CD4-positive, alpha-beta T cell treated with Interferon gamma for 1 hour (primary cell): ENCODE measurements around the gene ZNF692.
"Not testable (repeated sequence)": the region's sequence is repeated elsewhere in the genome, so short reads cannot be mapped to it uniquely, and the experiment has no call there.

Source experiments
- DNase-seq: peaks from one replicate; pipeline ENCODE4 v3.0.0-alpha.2; 2020

Gene ZNF692

DNA sequence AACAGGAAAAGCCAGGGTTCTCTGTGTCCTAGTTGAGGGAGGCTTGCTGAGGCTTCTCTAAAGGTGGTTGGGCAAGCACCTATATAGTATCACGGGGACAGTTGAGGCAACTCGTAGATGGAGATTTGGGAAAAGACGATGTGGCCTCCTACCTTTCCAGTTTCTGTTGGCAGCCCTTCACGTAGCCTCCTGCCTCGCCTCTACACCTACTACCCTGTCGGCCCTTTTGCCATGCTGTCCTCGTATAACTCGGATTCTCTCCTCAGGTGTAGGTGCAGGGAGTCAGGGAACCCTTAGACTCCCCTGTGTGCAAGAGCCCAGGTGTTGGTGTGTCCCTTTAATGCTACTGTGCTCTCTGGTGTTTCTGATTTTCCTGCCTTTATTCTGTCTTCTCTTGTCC is 10.3 kb downstream of the ZNF692 start:
- DNase-seq: no peak

DNA sequence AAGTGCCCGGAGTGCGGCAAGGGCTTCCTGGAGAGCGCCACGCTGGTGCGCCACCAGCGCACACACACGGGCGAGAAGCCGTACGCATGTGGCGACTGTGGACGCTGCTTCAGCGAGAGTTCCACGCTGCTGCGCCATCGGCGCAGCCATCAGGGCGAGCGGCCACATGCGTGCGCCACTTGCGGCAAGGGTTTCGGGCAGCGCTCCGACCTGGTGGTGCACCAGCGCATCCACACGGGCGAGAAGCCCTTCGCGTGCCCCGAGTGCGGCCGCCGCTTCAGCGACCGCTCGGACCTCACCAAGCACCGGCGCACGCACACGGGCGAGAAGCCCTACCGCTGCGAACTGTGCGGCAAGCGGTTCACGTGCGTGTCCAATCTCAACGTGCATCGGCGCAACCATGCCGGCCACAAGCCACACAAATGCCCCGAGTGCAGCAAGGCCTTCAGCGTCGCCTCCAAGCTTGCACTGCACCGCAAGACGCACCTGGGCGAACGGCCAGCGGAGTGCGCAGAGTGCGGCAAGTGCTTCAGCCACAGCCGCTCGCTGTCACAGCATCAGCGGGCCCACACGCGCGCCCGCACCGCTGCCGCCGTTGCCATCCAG is 10.8 kb downstream of the ZNF692 start:
- no peak for DNase-seq

DNA sequence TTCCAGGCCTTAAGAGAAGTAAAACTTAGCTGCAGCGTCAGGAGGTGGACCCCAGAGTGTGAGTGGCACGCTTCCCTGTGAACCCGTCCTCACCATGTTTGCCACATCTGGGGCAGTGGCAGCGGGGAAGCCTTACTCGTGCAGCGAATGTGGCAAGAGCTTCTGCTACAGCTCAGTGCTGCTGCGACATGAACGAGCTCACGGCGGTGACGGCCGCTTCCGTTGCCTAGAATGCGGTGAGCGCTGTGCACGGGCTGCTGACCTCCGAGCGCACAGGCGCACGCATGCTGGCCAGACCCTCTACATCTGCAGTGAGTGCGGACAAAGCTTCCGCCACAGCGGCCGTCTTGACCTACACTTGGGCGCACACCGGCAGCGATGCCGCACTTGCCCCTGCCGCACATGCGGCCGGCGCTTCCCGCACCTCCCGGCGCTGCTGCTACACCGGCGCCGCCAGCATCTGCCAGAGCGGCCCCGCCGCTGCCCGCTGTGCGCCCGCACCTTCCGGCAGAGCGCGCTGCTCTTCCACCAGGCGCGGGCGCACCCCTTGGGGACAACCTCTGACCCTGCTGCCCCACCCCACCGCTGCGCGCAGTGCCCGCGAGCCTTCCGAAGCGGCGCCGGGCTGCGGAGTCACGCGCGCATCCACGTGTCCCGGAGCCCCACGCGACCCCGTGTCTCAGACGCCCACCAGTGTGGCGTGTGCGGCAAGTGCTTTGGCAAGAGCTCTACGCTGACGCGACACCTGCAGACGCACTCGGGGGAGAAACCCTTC is 11.5 kb downstream of the ZNF692 start:
- no peak for DNase-seq

DNA sequence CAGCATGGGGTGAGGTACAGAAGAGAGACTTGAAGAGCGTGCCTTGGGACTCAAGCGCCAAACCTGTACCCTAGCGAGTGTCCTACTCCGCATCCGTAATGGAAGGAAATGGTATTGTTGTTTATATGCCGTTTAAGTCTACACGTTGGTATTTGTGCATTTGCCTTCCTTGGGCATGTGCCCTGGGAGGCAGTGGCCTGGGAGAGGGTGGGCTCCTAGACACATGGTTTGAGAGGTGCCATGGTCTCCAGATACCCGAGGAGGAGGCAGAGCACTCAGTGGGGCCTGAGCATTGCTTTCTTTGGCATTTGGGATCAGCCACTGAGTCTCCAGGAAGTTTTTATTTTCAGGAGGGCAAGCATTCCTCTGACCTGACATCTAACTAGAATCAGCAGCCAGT is 14.4 kb downstream of the ZNF692 start:
- no peak for DNase-seq

DNA sequence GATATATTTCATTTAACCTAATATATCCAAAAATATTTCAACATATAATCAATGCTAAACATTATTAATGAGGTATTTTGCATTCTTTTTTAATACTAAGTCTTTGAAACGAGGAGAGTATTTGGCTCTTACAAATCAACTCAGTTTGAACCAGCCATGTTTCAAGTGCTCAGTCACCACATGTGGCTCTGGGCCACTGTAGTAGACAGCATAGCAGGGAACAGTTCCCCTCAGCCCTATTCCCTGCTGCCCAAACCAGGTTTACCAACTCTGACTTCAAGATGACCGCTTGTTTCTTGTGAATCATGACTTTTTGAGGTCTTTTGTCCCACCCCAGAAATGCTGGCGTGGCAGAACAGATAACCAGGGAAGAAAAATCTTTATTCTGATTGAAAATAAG is 15.2 kb downstream of the ZNF692 start:
- no peak for DNase-seq

DNA sequence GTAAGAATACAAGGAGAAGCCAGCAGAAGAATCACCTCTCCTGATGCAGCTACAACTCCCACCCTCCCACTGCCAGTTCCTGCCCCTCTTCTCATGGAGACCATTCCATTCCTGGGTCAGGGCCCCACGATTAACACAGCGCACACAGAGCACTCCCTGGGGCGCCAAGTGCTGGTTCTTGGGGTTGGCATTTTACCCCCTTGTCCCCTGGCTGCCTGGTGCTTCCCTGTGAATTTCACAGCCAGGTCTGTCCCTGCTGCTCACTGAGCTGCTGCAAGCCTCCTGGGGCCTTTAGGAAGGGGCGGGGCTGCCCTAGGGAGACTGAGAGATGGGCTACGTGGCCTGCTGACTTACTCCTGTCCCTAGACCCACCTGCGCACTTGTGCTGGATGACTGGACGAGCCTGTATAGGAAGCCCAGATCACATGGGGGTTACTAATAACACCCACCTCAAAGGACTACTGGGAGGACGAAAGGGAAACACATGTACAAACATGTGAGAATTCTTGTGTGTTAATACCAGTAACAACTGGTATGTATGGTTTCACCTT is 16.0 kb downstream of the ZNF692 start:
- DNase-seq: no peak

DNA sequence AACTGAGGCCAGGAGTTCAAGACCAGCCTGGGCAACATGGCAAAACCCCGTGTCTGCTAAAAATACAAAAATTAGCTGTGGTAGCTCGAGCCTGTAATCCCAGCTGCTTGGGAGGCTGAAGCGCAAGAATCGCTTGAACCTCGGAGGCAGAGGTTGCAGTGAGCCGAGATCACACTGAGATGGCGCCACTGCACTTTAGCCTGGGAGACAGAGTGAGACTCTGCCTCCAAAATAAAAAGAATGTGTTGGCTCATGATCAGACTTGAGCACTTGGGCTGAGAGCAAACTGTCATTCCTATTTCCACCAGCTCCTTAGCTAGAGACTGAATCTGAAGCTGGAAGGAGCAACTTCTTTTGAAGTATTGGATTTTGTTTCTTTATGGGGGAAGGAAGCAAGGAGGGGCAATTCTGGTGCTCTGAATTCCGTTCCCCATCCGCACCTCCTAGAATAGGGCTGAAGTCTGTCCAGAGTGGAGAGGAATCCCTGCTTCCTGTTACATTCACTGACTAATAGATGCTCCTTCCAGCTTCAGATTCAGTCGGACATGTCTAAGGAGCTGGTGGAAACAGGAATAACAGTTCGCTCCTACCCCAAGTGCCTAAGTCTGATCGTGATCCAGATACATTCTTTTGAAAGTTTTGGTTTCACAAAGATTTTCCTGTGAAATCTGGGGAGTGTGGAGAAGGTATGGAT is 17.0 kb downstream of the ZNF692 start:
- peak; percentile 45 for DNase-seq

DNA sequence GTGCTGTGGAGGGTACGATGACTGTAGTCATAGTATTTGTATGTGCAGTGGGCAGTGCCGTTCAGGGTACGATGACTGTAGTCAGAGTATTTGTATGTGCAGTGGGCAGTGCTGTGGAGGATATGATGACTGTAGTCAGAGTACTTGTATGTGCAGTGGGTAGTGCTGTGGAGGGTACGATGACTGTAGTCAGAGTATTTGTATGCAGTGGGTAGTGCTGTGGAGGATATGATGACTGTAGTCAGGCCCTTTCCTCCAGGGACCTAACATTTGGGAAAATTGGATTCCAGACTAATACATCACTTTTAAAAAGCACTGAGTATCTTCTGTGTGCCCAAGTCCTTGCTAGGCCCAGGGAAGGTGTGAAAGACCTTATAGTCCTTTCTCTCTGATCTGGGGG is 17.9 kb downstream of the ZNF692 start:
- DNase-seq: no peak

DNA sequence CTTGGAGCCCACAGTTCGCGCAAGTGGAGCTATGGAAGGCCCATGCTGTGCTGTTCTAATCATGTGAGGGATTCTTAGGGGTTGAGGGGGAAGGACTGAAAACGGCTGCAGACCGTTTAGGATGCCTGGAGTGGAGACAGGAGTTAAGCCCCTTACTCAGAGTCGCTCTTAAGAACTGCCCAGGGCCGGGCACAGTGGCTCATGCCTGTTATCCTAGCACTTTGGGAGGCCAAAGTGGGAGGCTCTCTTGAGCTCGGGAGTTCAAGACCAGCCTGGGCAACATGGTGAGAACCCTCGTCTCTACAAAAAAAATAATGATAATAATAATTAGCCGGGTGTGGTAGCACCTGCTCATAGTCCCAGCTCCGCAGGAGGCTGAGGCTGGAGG is 19.7 kb downstream of the ZNF692 start:
- DNase-seq: no peak

DNA sequence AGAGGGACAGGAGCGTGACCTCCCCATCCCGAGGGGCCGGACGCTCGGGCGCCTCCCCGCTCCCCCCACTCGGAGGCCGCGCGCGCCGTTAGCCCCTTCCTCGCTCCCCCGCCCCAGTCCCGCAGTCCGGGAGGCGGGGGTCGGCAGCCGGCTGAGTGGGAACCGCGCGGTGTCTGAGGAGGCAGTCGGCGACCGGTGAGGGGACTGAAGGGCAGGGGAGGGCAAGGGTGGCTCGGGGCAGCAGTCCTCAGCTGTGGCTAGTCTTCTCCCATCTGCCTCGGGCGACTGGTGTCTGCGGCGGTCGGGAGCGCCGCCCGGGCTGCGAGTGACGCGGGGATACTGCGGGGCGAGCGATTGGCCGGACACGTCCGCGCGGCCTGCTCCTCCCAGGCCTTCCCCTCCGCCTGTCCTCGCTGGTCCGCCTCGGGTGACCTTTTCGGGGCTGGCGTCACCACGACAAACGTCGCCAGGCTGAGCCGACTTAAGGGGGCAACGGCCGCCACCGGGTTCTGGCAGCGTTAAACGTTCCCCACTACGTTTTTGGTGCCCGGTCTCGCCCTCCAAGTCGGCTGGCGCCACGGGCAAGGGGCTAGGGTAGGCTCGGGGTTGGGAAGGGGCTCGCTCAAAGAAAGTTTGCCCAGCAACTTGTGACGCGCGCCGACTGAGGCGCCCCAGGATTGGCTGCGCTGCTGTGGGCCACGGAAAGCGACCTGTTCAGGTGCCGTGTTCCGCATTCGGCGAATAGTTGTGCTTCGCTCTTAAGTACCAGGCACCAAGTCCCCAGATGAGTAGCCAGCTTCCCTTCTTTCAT is 20.3 kb downstream of the ZNF692 start:
- DNase-seq: peak; percentile 90

DNA sequence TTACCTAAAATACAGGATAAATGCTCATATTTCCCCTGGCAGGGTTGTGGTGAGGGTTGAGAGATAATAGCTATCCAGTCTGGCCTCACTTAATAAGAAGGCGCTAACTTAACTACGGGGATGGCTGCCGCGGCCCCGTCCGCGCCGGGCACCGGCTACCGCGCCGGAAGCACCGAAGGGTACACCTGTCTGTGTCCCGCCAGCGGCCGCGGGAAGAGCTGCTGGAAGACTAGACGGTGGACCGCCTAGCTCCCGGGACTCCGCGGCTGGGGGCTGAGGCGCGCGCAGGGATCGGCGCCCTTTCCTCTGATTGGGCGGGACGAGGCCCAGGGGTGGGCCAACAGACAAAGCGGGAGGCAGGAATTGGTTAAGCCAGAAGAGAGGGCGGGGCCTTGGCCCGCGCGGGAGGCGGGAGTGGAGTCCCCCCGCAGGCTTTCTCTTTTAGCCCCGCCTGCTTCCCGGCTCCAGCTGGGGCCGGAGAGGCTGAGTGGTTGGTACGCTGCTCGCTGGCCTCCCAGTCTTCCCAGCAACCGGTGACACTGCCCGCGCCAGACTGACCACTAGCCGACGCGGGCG is 21.0 kb downstream of the ZNF692 start, which contains the start of gene ZNF672:
ZNF672 (plus strand) TSS at position 444 of the 576 bp plus-strand sequence. CDS start 9,051 bp downstream, outside the sequence.
- DNase-seq: peak; percentile 95

DNA sequence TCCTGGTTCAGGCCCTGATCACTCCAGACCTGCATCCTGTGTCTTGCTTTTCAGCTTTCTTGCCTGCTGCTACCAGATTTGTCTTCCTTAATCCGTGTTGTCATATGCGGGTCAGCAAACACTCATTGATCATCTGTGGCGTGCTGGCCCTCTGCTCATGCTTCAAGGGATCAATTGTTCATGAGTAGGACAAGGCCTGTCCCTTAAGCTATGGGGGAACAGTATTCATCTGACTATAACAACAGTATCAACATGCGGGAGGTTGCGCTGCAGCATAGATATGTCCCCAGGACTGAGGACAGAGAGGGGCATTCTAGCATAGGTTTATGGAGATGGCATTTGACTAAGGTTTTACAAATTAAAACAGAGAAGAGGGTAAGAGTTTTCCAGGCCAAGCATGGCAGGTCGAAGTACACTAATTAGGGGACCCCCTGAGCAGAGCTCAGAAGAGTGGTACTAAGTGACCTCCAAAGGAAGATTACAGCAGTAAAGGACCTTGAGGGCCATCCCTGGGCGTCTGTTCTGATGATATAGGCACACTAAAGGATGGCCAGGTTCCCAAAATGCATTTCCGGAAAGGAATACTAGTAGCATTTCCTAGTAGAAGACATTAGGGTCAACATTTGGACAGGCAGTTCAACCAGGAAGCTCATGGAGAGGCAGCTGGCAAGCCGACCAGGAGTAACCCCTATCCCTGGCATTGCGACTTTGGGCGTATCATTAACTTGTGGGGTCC is 21.7 kb downstream of the ZNF692 start:
- no peak for DNase-seq

DNA sequence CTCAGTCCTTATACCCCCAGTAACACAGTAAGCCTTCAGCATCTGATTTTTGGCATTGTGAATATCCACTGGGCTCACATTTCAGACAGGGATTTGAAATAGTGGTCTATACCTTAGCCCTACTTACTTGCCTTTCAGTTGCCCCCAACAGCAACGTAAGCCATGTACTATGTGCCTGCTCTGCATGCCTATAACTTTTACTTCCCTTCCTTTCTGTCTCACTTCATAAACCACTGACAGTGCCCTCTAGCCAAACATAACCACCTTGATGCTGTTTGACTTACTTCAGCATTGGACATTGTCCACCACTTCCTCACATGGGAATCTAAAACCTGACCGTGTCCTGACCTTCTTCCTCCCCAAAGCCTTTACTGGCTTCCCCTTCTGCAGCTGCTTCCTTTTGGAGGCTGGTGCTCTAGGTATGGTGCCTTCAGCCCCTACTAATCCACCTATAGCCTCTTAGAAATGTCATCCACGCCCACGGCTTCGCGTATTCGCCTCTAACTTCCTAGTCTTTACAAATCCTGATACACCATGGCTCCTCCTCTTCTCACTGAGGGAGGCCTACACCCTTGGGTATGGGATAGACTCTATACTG is 24.4 kb downstream of the ZNF692 start:
- no peak for DNase-seq

DNA sequence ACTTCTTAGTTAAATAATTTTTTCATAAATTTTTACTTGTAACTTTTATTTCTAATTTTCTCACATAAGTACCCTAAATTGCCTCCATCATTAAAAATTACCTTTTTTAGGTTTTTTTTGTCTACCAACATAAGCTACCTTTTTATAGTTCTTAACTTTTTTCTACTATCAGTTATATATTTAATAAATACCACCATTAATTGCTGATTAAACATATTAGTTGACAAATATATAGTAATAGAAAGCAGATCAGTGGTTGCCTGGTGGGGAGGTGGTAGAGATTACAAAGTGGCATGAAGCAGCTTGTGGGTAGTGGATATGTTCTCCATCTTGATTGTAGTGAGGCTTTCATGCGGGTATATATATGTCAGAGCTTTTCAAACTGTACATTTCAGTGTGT is 27.0 kb downstream of the ZNF692 start:
- no peak for DNase-seq

DNA sequence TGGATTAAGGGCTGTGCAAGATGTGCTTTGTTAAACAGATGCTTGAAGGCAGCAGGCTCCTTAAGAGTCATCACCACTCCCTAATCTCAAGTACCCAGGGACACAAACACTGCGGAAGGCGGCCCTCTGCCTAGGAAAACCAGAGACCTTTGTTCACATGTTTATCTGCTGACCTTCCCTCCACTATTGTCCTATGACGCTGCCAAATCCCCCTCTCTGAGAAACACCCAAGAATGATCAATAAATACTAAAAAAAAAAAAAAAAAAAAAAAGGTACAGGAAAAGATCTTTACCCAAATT is 28.2 kb downstream of the ZNF692 start:
- DNase-seq: not testable (repeated sequence)

DNA sequence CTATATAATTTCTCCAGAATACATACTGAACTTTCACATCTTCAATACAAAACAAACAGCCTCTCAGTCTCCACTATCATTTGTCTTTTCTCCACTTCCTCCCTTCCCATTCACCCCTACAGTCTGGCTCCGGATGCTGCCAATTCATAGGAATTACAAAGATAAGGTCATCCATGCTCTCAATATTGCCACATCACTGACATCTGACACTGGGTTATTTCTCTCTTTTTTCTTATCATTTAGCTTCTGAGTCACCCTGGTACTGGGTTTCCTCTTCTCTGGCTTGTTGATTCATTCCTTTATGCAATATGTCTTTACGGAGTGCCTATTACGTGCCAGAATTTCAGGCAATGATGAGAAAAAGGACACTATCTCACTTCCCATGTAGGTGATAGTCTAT is 30.0 kb downstream of the ZNF692 start:
- DNase-seq: no peak

DNA sequence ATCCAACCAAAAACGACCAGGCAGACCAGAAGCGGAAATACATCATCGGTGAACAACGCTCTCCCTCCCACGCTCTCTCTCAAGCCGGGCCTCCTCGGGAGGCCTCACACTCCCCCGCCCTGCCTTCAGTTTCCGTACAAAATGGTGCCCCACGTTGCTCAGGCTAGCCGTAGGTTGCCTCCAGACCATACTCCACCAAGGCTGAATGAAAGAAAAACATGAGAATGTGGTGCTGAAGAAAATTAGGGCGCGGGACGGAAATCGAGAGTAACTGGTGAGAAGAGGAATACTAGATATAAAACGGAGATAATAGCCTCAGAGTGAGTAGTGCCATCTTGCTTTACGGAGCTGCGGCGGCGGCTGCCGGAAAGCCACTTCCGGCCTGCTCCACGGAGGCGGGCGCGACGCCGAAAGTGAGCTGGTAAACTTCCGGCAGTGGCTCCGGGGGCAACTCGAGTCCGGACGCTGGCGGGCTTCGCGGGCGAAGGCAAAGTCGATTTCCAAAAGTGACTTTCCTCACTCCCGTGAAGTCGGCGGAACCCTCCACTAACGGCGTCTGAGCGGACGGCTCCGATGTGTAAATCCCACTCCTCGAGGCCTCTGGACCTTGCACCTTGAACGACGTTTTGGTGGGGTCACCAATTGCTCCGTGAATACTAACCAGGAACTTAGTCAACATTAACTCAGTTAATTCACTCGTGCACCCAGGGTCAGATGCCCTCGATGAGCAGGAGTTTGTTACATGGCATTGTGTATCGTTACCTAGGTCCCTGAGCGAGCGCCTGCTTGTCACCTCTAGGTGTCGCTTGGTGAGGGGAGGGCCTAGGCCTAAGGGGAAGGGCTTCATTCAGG is 32.8 kb downstream of the ZNF692 start, which contains the start of gene SH3BP5L:
SH3BP5L (minus strand) TSS at position 7 of the 852 bp plus-strand sequence. CDS start 980 bp downstream, outside the sequence.
- peak; percentile 90 for DNase-seq

DNA sequence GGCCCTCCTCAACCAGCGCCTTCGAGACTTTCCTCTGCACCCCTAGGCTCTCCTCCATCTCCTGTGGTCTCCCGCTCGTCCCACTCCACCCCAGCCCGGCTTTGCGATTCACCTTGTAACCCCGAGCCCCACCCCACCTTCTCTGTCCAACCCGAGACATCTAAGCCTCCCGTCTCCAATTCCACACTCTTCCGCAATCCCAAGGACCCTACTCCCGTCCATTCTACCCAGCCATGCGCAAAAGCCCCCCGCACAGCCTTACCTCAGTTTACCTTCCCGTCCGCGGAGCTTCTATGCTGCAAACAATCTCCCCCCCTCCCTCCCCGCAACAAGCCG is 33.3 kb downstream of the ZNF692 start:
- no peak for DNase-seq

DNA sequence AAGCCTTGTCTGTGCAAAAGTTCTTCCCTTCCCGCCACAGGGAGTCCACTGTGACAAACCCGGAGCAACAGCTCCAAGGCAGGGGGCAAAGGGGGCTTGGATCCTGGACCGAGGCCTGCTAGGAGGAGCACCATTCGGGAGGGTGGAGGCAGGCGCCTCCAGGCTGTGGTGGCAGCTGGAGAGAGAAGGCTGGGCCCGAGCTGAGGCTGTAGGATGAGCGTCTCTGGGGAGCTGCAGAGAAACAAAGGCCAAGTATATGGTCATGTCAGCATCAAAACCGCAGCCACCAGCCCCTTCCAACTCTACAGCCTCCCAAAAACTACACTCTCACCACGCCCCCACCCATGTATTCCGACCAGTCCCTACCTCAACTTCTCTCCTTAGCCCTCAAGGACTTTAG is 33.7 kb downstream of the ZNF692 start:
- DNase-seq: no peak

DNA sequence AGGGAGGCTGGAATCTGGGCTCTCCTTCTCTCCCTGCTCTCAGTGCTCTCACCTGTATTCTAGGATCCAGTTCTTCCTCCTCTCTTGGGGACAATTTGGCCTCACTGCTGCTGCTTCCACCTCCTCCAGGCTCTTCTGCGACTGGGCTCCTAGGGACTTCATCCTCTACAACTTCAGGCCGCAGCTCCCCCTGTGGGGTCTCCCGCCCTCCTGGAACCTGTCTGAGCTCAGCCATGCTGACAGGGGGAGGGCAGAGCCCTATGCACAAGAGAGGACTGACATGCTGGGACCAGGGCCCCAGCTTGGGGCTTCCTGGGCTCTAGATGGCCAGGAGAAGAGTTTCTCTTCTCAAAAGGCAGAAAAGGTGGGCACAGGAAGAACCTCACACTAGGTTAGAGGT is 34.2 kb downstream of the ZNF692 start:
- DNase-seq: no peak

DNA sequence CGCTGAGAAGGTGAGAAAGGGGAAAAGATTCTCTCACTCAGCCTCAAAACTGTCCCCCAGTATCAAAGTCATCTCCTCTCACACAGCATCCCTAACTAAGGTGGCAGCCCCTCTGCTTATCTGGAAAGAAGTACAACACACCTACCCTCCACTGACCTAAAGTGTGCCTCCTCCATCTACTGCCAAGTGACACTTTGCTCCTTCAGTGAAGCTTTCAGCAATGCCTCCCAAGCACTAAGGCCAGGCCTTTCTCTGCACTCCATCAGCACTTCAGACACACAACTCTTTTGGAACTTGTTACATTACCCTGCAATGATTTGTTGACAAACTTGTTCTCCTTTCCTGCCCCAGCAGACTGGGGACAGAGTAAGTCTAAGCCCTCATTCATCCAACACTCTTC is 34.6 kb downstream of the ZNF692 start:
- no peak for DNase-seq
